ENCODE data around the gene GALE.
"Not testable (repeated sequence)": the region's sequence is repeated elsewhere in the genome, so short reads cannot be mapped to it uniquely, and the experiment has no call there.

Gene GALE

GRCh38 chr1:23793861-23794731 is 6.5 kb downstream of the GALE start:
- in situ Hi-C loops (cut with HindIII; ENCODE audit: low sequenced_read_pairs), result no loop called here

DNA sequence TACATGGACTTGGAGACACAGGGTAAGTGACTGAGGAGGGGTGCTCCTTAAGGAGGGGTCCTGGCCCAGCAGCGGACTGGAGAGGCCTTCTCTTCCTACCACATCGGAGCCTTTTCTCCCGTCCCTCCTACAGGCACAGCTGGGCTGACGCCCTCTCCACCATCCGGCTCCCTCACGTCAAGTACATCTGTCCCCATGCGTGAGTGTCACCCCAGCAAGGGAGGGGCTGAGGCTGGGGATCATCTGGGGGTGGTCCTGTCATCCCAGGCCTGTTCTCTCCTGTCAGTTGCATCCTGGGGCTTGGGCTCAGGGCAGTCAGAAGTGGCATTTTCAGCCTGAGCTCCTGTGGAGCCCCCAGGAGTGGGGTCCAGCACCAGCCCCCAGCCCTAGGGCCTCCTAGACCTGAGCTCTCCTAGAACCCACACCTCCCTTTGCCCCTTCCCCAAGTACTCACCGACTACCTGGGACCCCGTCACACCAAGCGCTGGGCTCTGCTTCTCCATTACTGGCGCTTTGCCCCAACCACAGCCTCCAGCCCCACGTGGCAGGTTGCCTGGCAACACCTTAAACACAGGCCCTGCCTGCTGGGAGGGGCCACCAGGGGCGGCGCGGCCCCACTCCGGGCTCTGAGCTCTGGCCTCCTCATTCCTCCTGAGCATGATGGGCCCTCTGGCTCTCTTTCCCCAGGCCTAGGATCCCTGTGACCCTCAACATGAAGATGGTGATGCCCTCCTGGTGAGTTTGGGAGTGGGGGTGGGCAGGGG is 7.4 kb downstream of the GALE start:
- in situ Hi-C loops (cut with HindIII; ENCODE audit: low sequenced_read_pairs), result no loop called here

- in situ Hi-C loops (cut with HindIII; ENCODE audit: low sequenced_read_pairs), result no loop called here
These were observed 8.2 kb downstream of the GALE start for GRCh38 chr1:23792151-23792945.

- in situ Hi-C loops (cut with HindIII; ENCODE audit: low sequenced_read_pairs), result no loop called here
These were observed 9.0 kb downstream of the GALE start for GRCh38 chr1:23791516-23792047.

- in situ Hi-C loops (cut with HindIII; ENCODE audit: low sequenced_read_pairs), result no loop called here
These were observed 9.6 kb downstream of the GALE start, which contains the start of gene LYPLA2 for GRCh38 chr1:23790696-23791515. Gene LYPLA2, plus strand, starts transcription at chr1:23791145. Its CDS starts 1,538 bp downstream, at chr1:23792683.

- in situ Hi-C loops (cut with HindIII; ENCODE audit: low sequenced_read_pairs), result loop anchor here (5.0 kb wide), 1 partner anchor 51 kb away; no protein-coding TSS in a partner anchor
These were observed 11.9 kb downstream of the GALE start for GRCh38 chr1:23788695-23789094.

DNA sequence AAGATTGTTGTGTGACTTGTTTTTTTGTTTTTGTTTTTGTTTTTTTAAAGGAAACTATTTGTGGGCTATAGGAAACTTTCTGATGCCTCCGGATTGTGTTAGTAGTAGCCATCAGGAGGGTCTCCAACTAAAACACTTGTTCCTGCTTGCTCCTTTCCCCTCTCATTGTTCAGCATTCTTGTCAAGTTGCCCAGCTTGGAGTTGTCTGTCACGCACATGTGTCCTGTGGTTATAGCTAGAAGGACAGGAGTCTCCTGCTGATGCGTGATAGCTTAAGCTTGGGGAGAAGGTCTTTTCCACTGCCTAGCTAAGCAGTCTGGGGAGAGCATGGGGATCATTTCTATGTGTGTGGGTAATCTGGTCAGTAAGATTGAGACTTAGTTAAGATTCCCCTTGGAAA is 12.9 kb downstream of the GALE start:
- in situ Hi-C loops (cut with HindIII; ENCODE audit: low sequenced_read_pairs), result loop anchor here (5.0 kb wide), 1 partner anchor 50 kb away; no protein-coding TSS in a partner anchor

- in situ Hi-C loops (cut with HindIII; ENCODE audit: low sequenced_read_pairs), result loop anchor here (5.0 kb wide), 1 partner anchor 48 kb away; no protein-coding TSS in a partner anchor
These were observed 15.7 kb downstream of the GALE start for GRCh38 chr1:23784846-23785245.

DNA sequence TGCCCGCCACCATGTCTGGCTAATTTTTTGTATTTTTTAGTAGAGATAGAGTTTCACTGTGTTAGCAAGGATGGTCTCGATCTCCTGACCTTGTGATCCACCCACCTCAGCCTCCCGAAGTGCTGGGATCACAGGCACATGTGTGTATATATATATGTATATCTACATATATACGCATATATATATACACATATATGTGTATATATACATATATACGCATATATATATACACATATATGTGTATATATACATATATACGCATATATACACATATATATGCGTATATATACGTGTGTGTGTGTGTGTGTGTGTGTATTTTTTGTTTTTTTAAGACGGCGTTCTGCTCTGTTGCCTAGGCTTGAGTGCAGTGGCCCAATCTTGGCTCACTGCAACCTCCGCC is 17.4 kb downstream of the GALE start:
- in situ Hi-C loops (cut with HindIII; ENCODE audit: low sequenced_read_pairs), result not testable (repeated sequence)

DNA sequence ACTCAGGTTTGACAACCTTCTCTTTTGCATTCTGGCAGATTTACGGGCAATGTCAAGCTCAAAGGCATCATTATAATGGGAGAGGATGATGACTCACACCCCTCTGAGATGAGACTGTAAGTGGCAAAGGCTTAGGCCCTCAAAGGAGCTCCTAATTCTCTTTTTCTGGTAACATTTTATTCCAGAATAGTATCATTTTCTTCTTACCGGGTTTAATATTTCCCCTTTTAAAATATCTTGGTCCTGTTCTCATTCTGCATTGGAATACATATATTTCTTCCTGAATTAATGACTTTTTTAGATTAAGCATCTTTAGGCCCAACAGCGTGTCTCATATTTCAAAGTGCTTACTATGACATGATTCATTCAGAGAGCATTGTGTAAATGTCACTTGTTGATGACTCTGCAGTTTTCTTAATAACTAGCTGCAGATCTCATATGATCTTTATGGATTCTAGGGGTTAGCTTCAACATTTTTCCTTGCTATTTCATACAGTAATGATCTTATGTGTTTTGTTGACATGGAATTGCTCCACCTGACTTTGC is 20.7 kb downstream of the GALE start:
- in situ Hi-C loops (cut with HindIII; ENCODE audit: low sequenced_read_pairs), result no loop called here

DNA sequence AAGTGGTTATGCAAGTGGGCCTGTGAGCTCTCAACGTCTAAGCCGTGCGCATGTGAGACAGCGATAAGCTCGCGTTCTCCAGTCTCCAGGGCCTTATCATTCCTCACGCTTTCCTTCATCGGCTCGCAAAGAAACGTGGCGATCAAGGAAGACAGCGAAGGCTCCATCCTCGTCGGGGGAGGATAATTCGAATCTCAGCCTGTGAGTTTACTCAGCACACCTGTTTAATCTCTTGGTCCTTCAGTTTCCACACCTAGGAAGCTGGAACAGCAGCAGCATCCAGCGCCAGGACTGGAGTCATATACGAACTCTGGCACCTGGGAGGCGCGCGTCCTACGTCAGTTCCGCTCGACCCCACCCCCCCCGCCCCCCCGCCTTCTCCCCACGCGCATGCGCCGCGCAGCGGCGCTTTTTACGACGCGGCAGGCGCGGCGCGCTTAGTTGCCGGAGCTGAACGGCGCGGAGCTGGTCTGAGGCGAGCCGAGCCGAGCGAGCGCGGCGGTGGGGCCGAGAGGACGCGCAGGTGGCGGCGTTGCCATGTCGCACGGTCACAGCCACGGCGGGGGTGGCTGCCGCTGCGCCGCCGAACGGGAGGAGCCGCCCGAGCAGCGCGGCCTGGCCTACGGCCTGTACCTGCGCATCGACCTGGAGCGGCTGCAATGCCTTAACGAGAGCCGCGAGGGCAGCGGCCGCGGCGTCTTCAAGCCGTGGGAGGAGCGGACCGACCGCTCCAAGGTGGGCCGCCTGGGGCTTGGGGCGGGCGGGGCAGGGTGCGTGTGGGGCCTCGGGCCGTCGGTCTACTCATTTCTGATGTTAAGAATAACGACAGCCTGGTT is 22.4 kb downstream of the GALE start, which contains the start of gene PITHD1:
Gene PITHD1 (plus strand): TSS at position 440 of the 836 bp plus-strand sequence. CDS start 98 bp downstream, at position 538.
- in situ Hi-C loops (cut with HindIII; ENCODE audit: low sequenced_read_pairs), result no loop called here

GRCh38 chr1:23776217-23776616 is 24.3 kb downstream of the GALE start:
- in situ Hi-C loops (cut with HindIII; ENCODE audit: low sequenced_read_pairs), result no loop called here

DNA sequence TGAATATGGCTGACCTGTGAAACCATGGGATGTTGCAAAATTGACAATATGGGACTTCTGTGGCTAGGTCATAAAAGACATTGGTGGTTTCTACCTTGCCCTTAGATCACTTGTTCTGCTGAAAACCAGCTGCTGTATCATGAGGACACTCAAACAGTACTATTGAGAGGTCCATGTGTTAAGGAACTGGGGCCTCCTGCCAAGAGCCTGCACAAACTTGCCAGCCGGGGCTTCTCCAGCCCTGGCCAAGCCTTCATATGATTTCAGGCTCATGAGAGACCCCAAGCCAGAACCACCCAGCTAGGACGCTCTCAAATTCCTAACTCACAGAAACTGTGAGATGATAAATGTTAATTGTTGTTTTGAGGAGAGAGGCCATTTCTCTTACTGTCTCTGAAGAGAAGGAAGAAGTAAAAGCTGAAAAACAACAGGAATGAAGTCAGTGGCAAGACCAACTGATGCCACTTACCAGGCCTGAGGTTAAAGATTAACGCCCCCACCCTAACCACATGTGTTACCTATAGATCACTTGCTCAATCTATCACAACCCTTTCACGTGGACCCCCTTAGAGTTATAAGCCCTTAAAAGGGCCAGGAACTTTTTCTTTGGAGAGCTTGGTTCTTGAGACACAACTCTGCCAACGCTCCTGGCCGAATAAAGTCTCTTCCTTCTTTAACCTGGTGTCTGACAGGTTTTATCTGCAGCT is 26.2 kb downstream of the GALE start:
- in situ Hi-C loops (cut with HindIII; ENCODE audit: low sequenced_read_pairs), result no loop called here

DNA sequence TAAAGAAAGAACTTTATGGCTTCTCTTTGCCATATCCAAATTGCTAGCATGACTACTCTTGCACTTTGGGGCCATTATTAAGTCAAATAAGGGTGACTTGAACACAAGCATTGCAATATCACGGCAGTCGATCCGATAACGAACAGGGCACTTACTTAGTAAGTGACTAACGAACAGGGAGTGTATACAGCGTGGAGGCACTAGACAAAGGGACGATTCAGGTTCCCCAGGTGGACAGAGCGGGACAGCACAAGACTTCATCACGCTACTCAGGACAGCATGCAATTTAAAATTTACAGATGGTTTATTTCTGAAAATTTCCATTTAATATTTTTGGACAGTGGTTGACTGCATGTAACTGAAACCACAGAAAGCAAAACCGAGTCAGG is 27.7 kb downstream of the GALE start:
- in situ Hi-C loops (cut with HindIII; ENCODE audit: low sequenced_read_pairs), result no loop called here

- in situ Hi-C loops (cut with HindIII; ENCODE audit: low sequenced_read_pairs), result no loop called here
These were observed 28.3 kb downstream of the GALE start for GRCh38 chr1:23772049-23772853.

GRCh38 chr1:23768733-23769132 is 31.8 kb downstream of the GALE start:
- in situ Hi-C loops (cut with HindIII; ENCODE audit: low sequenced_read_pairs), result no loop called here

DNA sequence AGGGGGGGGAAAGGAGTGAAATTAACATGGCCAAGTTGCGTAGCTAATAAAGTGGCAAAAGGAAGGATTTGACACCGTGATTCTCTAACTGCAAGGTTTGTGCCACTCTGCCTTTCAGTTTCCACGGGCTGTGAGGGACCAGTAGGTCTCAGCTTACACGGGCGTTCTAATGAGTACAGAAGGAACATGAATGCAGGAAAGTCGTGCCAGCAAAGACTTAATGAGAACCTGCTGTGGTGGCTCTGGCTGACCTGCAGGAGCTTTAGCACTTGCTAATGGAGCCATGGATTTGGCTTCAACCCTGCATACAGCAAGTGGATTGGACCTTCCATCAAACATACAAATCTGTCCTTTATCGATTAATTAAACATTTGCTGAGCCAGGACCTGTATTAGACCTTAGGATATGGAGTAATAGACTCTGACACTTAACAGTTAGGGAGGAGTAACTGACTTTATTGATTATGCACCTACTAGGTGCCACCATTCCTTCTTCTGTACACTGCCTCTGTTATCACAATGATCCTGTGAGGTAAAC is 37.4 kb downstream of the GALE start:
- in situ Hi-C loops (cut with HindIII; ENCODE audit: low sequenced_read_pairs), result no loop called here
